ENCODE measurements around the gene MACO1. TPM values are rescaled to one million over a fixed set of nuclear protein-coding genes. Genes with fewer than 3 reads are reported as not detected.

MACO1 gene
- total and polyA plus RNA-seq, 4 donors = 15.3 to 23.2 (median 20.6) TPM

DNA sequence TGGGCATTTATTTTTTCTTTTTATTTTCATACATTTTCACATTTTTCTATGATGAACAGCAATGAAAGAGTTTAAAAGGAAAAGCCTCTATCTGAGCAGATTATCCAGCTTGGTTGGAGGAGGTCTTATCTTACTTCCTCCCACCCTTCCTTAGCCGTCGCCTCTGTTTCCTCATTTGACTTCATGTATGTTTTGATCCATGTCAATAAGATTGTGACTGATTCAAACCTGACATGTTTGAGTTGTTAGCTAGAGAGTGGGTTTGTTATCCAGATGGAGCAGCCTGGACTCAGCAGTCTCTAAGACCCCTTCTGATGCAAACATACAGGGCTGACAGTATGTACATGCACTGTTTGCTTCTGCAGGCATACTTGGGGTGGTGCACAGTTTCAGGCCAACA, 31.2 kb downstream of the MACO1 start:
- H3K9ac ChIP-seq (ENCODE audit: low read depth in 1 of 2, low read length in 2 of 2) = no peak overlapping the region
- no peaks in the 10 kb centered on the region for H3K9me3 ChIP-seq (ENCODE audit: control insufficient read depth in 4 of 4, low read length in 3 of 4)
- TF ChIP-seq CTCF (IDR thresholded peaks at IDR 0.05; ENCODE audit: low read depth, low read length, missing input control) (no peak), GABPA (IDR thresholded peaks at IDR 0.05 in 1 of 2, conservative IDR thresholded peaks at IDR 0.05 in 1 of 2) (no peak), NR2F2 (IDR thresholded peaks at IDR 0.05) (no peak), RAD21 (IDR thresholded peaks at IDR 0.05) (no peak), REST (IDR thresholded peaks at IDR 0.05) (no peak), HNF4G (IDR thresholded peaks at IDR 0.05) (no peak), ZBTB33 (IDR thresholded peaks at IDR 0.05) (no peak), RXRA (IDR thresholded peaks at IDR 0.05) (no peak), ATF3 (IDR thresholded peaks at IDR 0.05) (no peak), YY1 (IDR thresholded peaks at IDR 0.05) (no peak), MAX (IDR thresholded peaks at IDR 0.05) (no peak), FOXA2 (IDR thresholded peaks at IDR 0.05) (no peak), HNF4A (conservative IDR thresholded peaks at IDR 0.05) (no peak), EGR1 (IDR thresholded peaks at IDR 0.05; ENCODE audit: low read depth in 2 of 2) (no peak), TAF1 (conservative IDR thresholded peaks at IDR 0.05) (no peak), SP1 (IDR thresholded peaks at IDR 0.05) (no peak), JUND (IDR thresholded peaks at IDR 0.05) (no peak), FOXA1 (IDR thresholded peaks at IDR 0.05) (no peak)
- H3K4me1 ChIP-seq (ENCODE audit: control insufficient read depth in 4 of 4, insufficient read depth in 4 of 4, low read length in 3 of 4) = peaks cover 4 to 47% (median 26%) of the 10 kb centered on the region in 4 donors
- 74% methylated on average over 2 of the region's 2 CpGs for WGBS
- no peaks in the 10 kb centered on the region for H3K27me3 ChIP-seq (ENCODE audit: control insufficient read depth in 4 of 4, insufficient read depth in 4 of 4, low read length in 3 of 4)
- no peak for DNase-seq (ENCODE audit: low spot score)
- H3K27ac ChIP-seq (ENCODE audit: low read depth in 1 of 2, low read length in 2 of 2) = no peak overlapping the region
- no peak overlapping the region for H3K4me3 ChIP-seq (ENCODE audit: low read depth in 1 of 3, low read length in 3 of 3)
- H3K36me3 ChIP-seq (ENCODE audit: control insufficient read depth in 4 of 4, insufficient read depth in 3 of 4, low read depth in 1 of 4, low read length in 3 of 4) = peaks cover 0 to 9% (median under 1%) of the 10 kb centered on the region in 4 donors
